ENCODE data around the gene CSRP1. TPM values are rescaled to one million over a fixed set of nuclear protein-coding genes. Genes with fewer than 3 reads are reported as not detected.

The CSRP1 gene
- total RNA-seq, 4 donors from 2014 or later, result 22.7 to 91.1 (median 68.9) TPM

- no peaks in the 10 kb centered on the region for H3K27me3 ChIP-seq
- intact Hi-C loops (cut with DNase I; ENCODE audit: low total_unique reads) (loop anchor here (10.0 kb wide), 1 partner anchor 416 kb away; the partner anchor contains the start of gene SHISA4), in situ Hi-C loops (cut with MboI; ENCODE audit: low sequenced_read_pairs in 4 of 4) (no loop called here)
- peak overlapping the region; percentile 58 to 77 (median 74) for H3K4me3 ChIP-seq
- no peaks in the 10 kb centered on the region for H3K9me3 ChIP-seq
- peak; percentile 31 for ATAC-seq
- H3K36me3 ChIP-seq, result peaks cover 0 to 19% of the 10 kb centered on the region in 2 donors
- H3K4me1 ChIP-seq, result peaks cover 28 to 42% of the 10 kb centered on the region in 2 donors
- no peak for DNase-seq
- TF ChIP-seq POLR2A (IDR thresholded peaks at IDR 0.05) (no peak), CTCF (IDR thresholded peaks at IDR 0.05 in 4 of 5, conservative IDR thresholded peaks at IDR 0.05 in 1 of 5) (no peak)
- H3K27ac ChIP-seq, result peak overlapping the region; percentile 92 to 100 (median 100)
Measured at GRCh38 chr1:201468501-201468843, 38.5 kb downstream of the CSRP1 start.

GRCh38 chr1:201466492-201466891 is 40.4 kb downstream of the CSRP1 start:
- Histone ChIP-seq H3K36me3 (peaks cover 0 to 19% of the 10 kb centered on the region in 2 donors), H3K4me1 (peaks cover 45 to 61% of the 10 kb centered on the region in 2 donors), H3K27ac (peak overlapping the region; percentile 92 to 100 (median 100)), H3K9me3 (no peaks in the 10 kb centered on the region), H3K27me3 (no peaks in the 10 kb centered on the region), H3K4me3 (peak overlapping the region; percentile 12 to 77 (median 64))
- DNase-seq, result peak in 1 of 2 donors; percentile 56
- no peak for TF ChIP-seq POLR2A (IDR thresholded peaks at IDR 0.05)
- no peak for TF ChIP-seq CTCF (IDR thresholded peaks at IDR 0.05 in 4 of 5, conservative IDR thresholded peaks at IDR 0.05 in 1 of 5)
- in situ Hi-C loops (cut with MboI; ENCODE audit: low sequenced_read_pairs in 4 of 4), result no loop called here
- intact Hi-C loops (cut with DNase I; ENCODE audit: low total_unique reads), result loop anchor here (10.0 kb wide), 1 partner anchor 418 kb away; the partner anchor contains the start of gene SHISA4
- no peak for ATAC-seq

- TF ChIP-seq CTCF (IDR thresholded peaks at IDR 0.05 in 4 of 5, conservative IDR thresholded peaks at IDR 0.05 in 1 of 5) (no peak), POLR2A (IDR thresholded peaks at IDR 0.05) (no peak)
- Histone ChIP-seq H3K9me3 (no peaks in the 10 kb centered on the region), H3K4me3 (peak overlapping the region in 1 of 4 donors; percentile 71), H3K27me3 (no peaks in the 10 kb centered on the region), H3K27ac (peak overlapping the region; percentile 92 to 100 (median 100)), H3K4me1 (peaks cover 52 to 66% of the 10 kb centered on the region in 2 donors), H3K36me3 (peaks cover 0 to 19% of the 10 kb centered on the region in 2 donors)
- DNase-seq (no peak), ATAC-seq (no peak)
- intact Hi-C loops (cut with DNase I; ENCODE audit: low total_unique reads) (loop anchor here (10.0 kb wide), 1 partner anchor 419 kb away; the partner anchor contains the start of gene SHISA4), in situ Hi-C loops (cut with MboI; ENCODE audit: low sequenced_read_pairs in 4 of 4) (no loop called here)
Measured at GRCh38 chr1:201465698-201466290, 41.1 kb downstream of the CSRP1 start.

- in situ Hi-C loops (cut with MboI; ENCODE audit: low sequenced_read_pairs in 4 of 4) (no loop called here), intact Hi-C loops (cut with DNase I; ENCODE audit: low total_unique reads) (loop anchor here (1.0 to 10.0 kb wide), 3 partner anchors 15 to 422 kb away; partner anchors contain the start of gene SHISA4)
- no peaks in the 10 kb centered on the region for H3K9me3 ChIP-seq
- TF ChIP-seq POLR2A (IDR thresholded peaks at IDR 0.05), result no peak
- TF ChIP-seq CTCF (IDR thresholded peaks at IDR 0.05 in 4 of 5, conservative IDR thresholded peaks at IDR 0.05 in 1 of 5), result peak; percentile 49 to 82 (median 72)
- no peak overlapping the region for H3K4me3 ChIP-seq
- peaks cover 0 to 19% of the 10 kb centered on the region in 2 donors for H3K36me3 ChIP-seq
- H3K27ac ChIP-seq, result peak overlapping the region; percentile 92 to 100 (median 100)
- peak in 1 of 2 donors; percentile 34 for ATAC-seq
- peaks cover 59 to 62% of the 10 kb centered on the region in 2 donors for H3K4me1 ChIP-seq
- peak in 1 of 2 donors; percentile 86 for DNase-seq
- H3K27me3 ChIP-seq, result no peaks in the 10 kb centered on the region
Measured at GRCh38 chr1:201463071-201463552, 43.8 kb downstream of the CSRP1 start.

Data from gastrocnemius medialis (tissue), 4 donors.